ENCODE measurements around the gene CERK.

CERK gene

GRCh38 chr22:46731246-46732040 lies 6.6 kb downstream of the CERK start:
- DNase-seq = no peak

- DNase-seq = no peak
Observed at GRCh38 chr22:46730568-46731245, 7.3 kb downstream of the CERK start.

DNA sequence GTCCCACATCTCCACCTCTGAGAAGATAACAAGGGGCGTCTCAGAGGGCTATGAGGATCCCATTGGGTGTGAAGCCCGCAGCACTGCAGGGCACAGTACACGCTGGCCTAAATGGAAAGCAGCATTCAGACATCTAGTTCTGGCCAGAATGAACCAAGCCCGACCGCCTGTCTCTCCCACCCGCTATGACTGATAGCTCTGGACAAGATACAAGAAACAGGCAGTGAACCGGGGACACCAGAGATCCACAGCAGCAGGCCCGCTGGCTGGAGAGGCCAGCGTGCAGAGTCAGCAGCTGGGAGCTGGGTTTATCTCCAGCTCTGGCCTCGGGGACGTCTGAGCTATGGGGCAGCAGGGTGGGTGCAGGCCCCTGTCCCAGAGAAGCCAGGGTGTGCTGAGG lies 9.6 kb downstream of the CERK start:
- no peak for DNase-seq

GRCh38 chr22:46727813-46728364 lies 10.2 kb downstream of the CERK start:
- DNase-seq = no peak

- no peak for DNase-seq
Observed at GRCh38 chr22:46726986-46727317, 11.1 kb downstream of the CERK start.

DNA sequence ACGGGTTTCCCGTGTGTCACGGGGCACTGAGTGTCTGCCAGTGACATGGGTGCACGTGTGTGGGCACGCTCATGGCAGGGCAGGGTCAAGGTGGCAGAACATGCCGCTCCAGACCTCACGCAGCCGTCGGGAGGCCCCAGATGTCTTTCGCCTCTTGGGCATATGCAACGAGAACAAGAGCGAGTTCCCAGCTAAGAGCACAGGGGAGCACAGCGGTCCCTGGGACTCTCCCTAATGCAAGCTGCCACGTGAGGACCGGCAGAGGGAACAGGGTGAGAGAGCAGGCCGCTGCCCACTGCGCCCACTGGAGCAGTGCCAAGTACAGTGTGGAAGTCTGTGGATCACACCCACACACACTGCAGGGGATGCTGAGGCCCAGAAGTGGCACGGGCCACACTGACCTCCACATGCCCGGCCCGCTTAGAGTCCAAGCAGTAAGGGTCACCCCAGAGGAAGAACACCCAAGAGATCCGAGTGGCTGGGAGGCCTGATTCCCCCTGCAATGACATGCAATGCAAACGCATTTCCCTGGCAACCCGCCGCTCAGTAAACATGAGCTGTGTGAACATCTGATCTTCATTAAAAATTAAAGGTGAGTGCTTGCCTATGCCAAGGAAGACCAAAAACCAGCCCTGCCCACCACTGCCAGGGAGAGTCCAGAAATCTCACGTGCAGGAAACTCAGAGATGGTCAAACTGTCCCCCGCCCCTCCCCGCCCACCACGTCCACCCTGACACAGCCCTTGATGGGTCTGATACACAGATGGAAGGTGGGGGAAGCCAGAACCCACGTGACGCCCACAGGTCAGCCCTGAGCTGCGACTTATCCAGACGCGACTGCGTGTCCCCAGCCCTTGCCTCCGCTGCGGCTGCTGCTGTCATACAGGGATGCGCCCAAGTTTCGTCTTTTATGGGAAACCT lies 11.7 kb downstream of the CERK start:
- no peak for DNase-seq

GRCh38 chr22:46725096-46725495 lies 13.0 kb downstream of the CERK start:
- DNase-seq = no peak

DNA sequence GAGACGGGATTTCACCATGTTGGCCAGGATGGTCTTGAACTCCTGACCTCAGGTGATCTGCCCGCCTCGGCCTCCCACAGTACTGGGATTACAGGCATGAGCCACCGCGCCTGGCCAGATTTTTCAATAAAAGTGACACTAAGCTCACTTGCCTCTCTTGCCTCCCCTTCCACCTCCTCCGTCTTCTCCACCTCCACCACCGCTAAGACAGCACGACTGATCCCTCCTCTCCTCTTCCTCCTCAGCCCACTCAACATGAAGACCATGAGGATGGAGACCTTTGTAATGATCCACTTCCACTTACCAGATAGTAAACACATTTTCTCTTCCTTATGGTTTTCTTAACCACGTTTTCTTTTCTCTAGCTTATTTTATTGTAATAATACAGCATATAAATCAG lies 14.2 kb downstream of the CERK start:
- no peak for DNase-seq

DNA sequence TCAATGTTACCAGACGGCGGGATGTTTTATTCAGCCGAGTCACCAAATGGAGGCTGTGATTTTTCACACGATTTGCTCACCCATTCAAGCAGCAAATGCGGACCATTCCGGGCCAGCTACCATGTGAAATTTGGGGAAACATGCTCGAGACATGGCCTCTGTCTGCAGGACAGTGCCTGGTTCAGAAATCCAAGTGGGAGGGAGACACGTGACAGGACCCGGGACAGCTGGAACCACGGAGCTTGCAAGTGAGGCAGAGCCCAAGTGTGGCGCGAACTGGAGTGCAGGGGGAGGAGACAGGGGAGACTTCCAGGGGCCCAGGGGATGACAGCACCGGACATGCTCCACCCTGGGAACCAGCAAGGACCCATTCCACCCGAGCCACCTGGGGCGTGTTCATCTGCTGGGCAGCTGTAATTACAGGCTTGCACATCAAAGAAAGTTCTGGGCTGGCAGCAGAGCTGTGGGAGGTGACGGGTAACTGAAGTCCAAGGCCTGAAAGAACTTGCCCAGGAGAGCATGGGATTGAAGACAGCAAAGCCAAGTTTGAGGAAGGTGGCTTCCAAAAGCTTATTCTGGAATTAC lies 16.5 kb downstream of the CERK start:
- DNase-seq = no peak

DNA sequence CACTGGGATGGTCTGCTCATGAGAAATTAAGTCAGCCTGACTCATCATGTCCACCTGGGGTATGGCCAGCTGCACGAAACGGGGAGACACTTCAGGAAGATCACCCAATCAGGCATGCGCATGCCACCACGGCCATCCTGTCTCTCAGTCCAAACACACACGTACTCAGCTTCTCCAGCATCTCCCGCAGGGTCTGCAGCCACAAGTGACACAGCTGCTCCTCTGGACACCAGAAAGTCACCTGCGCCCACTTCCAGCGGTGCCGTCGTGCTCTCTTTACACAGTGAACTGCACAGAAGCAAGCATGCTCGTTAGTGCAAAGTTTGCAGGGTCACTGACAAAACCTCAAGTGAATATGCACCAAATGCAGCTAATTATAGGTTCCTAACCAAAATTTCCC lies 18.1 kb downstream of the CERK start:
- no peak for DNase-seq

DNA sequence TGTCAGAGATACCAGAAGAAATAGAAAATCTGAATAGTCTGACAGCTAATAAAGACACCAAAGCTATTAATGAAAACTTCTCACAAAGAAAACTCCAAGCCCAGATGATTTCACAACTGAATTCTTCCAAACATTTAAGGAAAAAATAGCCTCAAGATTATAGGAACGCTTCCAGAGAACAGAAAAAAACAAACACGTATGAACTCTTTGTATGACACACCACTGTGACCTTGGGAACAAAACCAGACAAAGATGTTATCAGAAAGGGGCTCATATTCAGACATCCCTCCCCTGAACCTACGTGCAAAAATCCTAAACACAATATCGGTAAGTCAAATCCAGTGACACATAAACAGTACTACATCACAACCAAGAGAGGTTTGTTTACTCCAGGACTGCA lies 23.5 kb downstream of the CERK start:
- DNase-seq = no peak

GRCh38 chr22:46712288-46712687 lies 25.8 kb downstream of the CERK start:
- no peak for DNase-seq

DNA sequence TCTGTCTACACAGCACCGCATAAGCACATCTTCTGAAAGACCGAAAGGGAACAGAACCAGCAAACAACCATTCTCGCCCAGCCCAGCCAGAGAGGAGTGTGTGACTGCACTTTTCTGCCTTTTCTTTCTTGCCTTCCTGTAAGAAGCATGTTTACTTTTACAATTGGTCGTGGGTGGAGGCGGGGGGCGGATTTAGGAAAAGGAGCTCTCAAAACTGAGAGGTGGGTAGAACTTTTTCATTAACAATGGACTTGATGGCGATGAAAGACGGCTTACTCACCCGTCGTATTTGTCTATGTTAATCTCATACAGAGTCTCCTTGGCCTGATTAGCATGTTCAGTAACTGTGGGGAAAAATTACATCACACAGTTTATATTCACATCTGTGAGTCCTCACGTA lies 27.2 kb downstream of the CERK start:
- DNase-seq = no peak

DNA sequence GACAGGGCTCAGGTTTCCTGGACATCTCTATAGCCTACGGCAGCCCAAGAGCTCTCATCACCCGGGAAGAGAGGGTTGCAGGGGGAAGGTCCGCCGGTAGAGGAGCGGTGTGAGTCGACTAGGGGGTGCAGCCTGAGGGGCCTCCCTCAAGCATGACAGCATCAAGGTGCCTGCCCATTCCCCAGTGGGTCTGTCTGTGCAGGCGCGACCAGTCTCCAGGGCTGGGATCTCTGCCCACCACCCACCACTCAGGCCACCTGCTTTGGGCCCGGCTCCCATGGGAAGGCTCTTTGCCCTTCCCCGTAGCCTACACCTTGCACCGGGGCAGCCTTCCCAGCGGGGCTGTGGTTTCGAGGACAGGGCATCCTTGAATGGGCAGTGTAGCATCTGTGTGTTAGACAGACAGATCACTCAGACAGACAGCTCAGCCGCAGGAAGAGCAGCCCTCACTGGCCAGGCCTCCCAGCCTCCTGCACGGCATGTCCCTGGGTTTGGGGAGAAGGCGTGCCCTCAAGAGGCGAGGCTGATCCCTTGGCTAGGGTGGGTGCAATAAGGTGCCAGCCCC lies 29.2 kb downstream of the CERK start:
- DNase-seq = no peak

- DNase-seq = no peak
Observed at GRCh38 chr22:46707827-46708570, 30.1 kb downstream of the CERK start.

DNA sequence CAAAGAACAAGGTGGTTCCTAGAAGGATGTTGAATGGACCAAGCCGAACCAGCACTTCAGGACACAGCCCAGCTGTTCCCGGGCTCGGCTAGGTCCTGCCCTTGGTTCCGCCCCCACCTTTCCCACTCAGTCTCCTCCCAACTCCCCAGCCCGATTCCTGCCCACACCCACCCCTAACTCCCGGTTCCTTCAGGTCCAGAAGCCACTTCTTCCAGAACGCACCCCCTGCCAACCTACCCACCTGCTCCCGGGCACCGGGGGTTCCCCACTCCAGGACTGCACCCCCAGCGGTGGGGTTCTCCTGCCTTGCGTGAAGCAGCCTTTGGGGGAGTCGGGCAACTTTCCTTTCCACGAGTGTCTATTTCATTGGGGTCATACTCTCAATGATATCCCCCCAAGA lies 30.7 kb downstream of the CERK start:
- DNase-seq = no peak

DNA sequence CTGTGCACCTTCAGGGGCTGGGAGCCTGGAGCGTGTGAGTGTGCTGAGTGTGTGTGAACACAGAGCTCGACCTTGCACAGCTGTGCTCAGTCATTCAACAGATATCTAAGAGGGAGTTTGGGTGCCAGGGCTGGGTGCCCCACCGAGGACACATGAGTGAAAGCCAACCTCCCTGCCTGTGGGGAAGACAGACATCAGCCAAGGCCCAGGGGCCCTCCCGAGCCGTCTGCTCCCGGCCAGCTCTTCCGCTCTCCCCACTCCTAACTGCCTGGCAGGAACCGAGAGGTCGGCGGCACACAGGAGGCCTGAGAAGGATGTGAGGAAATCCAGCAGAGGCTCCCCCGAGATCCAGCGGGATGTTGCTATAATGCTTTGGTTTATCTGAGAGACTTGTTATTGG lies 32.0 kb downstream of the CERK start:
- no peak for DNase-seq

DNA sequence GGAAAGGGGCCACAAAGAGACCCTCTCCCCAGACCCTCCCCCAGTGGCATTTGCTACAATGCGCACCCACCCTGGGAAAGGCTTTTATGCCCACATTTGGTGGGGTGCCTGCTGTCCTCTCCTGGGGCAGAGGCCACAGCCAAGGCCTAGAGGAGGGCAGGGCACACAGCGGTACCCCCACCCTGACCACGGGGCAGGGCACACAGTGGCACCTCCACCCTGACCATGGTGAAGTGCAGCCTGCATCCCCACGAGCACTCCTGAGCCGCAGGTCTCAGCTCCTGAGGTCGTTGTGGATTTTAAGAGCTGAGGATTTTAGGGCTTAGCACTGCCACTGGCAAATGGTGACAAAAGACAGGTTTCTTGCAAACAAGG lies 34.1 kb downstream of the CERK start:
- no peak for DNase-seq

DNA sequence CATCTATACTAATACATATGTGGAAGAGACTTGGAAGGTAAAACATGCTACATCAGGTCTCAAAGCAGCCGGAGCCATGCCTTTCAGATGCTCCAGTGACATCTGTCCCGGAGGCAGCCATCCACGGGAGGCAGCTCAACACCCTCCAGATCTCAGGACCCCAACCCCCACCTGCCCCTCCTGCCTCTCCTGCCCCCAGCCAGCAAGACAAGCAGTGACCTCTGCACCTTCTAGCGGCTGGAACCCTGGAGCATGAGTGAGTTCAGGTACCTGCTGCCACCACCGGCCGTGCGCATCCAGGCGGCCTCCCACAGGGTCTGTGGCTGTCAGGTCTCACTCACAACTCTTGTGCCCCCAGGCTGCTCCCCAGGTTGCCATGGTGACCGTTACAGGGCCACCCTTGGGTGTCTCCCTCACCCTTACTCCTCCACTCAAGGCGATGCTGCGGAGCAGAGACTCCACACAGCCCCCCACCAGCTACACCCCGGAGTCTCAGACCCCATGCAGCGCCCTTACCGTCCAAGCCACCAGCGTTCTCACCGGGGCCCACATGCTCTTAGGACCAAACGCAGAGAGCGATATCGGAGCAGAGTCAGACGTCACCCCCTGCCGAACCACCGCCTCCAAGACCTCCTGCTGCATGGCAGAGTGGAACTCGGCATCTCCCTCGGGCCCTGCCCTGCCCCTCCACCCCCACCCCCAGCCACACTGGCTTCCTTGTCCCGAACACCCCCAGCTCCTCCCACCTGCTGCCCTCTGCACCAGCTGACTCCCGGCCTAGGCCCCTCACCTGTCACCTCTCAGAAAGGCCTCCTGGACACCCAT lies 34.7 kb downstream of the CERK start:
- no peak for DNase-seq

- DNase-seq = no peak
Observed at GRCh38 chr22:46701262-46701661, 36.8 kb downstream of the CERK start.

- DNase-seq = no peak
Observed at GRCh38 chr22:46699091-46699490, 39.0 kb downstream of the CERK start.
